Prostate gland (tissue), 2 donors: ENCODE results near the gene DNMT3A. TPM values are rescaled to one million over a fixed set of nuclear protein-coding genes. Genes with fewer than 3 reads are reported as not detected.

ENCODE experiments used
- DNase-seq: peaks from one replicate; pipeline ENCODE4 v3.0.0-alpha.2; 2019; ENCODE audit warnings: low spot score
- H3K27ac ChIP-seq, 2 donors: fragments of 200-600 bp; sonication (generic); 2 replicates each; pipeline ENCODE4 v1.5.1; 2017 to 2019
- H3K27me3 ChIP-seq: fragments of 200-600 bp; sonication (generic); replicated peaks from 2 replicates; pipeline ENCODE4 v1.5.1; 2019; ENCODE audit not compliant: insufficient read depth
- H3K36me3 ChIP-seq, 2 donors: fragments of 200-600 bp; sonication (generic); 1 replicate in 1 of 2; 2 replicates in 1 of 2; pipeline versions ENCODE4 v1.5.1 to v1.8.1; 2017 to 2019
- H3K4me1 ChIP-seq: fragments of 200-600 bp; sonication (generic); replicated peaks from 2 replicates; pipeline ENCODE4 v1.5.1; 2019
- H3K4me3 ChIP-seq, 2 donors: fragments of 200-600 bp; sonication (generic); 2 replicates each; pipeline ENCODE4 v1.5.1; 2017 to 2019
- H3K9me3 ChIP-seq: fragments of 200-600 bp; sonication (generic); 2 replicates; pipeline ENCODE4 v1.5.1; 2017
- CTCF ChIP-seq, 4 experiments: fragments of 200-600 bp in 2 of 4; fragments of 450-650 bp in 2 of 4; sonication (generic) in 2 of 4; IDR thresholded peaks; 1 replicate in 3 of 4; 2 replicates in 1 of 4; pipeline ENCODE4 v1.5.1; 2016 to 2019; ENCODE audit warnings: antibody characterized with exemption in 4 of 4, mild to moderate bottlenecking in 2 of 4, moderate library complexity in 2 of 4
- POLR2A ChIP-seq: fragments of 450-650 bp; IDR thresholded peaks from one replicate; pipeline ENCODE4 v1.6.1; 2016; ENCODE audit warnings: antibody characterized with exemption, mild to moderate bottlenecking
- POLR2AphosphoS5 ChIP-seq: sonication (generic); formaldehyde crosslinking; IDR thresholded peaks from one replicate; pipeline ENCODE4 v1.6.1; 2017; ENCODE audit warnings: antibody characterized with exemption
- WGBS: methylation state at CpG from one replicate; pipeline ENCODE4 v1.1.5; 2018; 5-methylcytosine and 5-hydroxymethylcytosine counted together
- intact Hi-C: fragments of 100-400 bp; cut with DNase I; formaldehyde crosslinking; loops from one replicate; pipeline ENCODE4 v1.14.2; 2022
- total RNA-seq, 2 donors: library from RNA; depleted of rRNA; stranded (reverse); fragments of >200 nt; gene quantifications; one replicate each; pipeline ENCODE4 v1.1.0, GENCODE V29; 2016

The DNMT3A gene
- total RNA-seq, 2 donors from 2014 or later, result 8.7 to 28.2 TPM

- Histone ChIP-seq H3K9me3 (no peaks in the 10 kb centered on the region), H3K4me1 (no peaks in the 10 kb centered on the region), H3K4me3 (no peak overlapping the region), H3K36me3 (no peaks in the 10 kb centered on the region), H3K27me3 (no peaks in the 10 kb centered on the region), H3K27ac (no peak overlapping the region)
- intact Hi-C loops, result no loop called here
- WGBS, result 73% methylated on average over 5 of the region's 5 CpGs
- TF ChIP-seq CTCF (IDR thresholded peaks at IDR 0.05), result no peak
- TF ChIP-seq POLR2AphosphoS5, result no peak
- TF ChIP-seq POLR2A, result no peak
- no peak for DNase-seq
Measured at GRCh38 chr2:25207078-25207545, 134.6 kb downstream of the DNMT3A start.

GRCh38 chr2:25204190-25204838 lies 137.4 kb downstream of the DNMT3A start:
- Histone ChIP-seq H3K4me1 (no peaks in the 10 kb centered on the region), H3K4me3 (no peak overlapping the region), H3K36me3 (no peaks in the 10 kb centered on the region), H3K9me3 (no peaks in the 10 kb centered on the region), H3K27ac (no peak overlapping the region), H3K27me3 (no peaks in the 10 kb centered on the region)
- TF ChIP-seq POLR2AphosphoS5, result no peak
- no peak for TF ChIP-seq POLR2A
- TF ChIP-seq CTCF (IDR thresholded peaks at IDR 0.05), result no peak
- intact Hi-C loops, result no loop called here
- 59% methylated on average over 59 of the region's 59 CpGs for WGBS
- DNase-seq, result no peak

DNA sequence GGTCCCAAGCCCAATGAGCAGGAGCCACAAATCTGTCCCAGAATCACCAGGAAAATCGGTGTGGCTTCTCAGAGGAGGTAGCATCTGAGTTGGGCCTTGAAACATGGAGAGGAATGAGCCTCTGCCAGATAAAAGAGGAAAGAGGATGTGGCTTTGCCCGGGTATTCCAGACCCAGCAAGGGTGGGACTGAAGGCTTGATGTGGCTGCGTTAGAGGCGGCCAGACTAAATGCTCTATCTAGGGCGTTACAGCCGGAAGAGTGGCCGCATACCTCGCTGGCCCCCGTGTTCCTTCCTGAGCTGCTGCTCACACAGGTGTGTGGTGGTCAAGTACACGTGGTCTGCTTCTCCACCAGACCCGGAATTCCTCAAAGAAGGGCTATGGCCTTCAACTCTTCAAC lies 139.4 kb downstream of the DNMT3A start:
- H3K27me3 ChIP-seq, result no peaks in the 10 kb centered on the region
- intact Hi-C loops, result no loop called here
- no peak for TF ChIP-seq POLR2A
- no peak overlapping the region for H3K4me3 ChIP-seq
- no peak overlapping the region for H3K27ac ChIP-seq
- WGBS, result 86% methylated on average over 11 of the region's 11 CpGs
- H3K4me1 ChIP-seq, result peaks cover 5% of the 10 kb centered on the region
- DNase-seq, result no peak
- H3K9me3 ChIP-seq, result no peaks in the 10 kb centered on the region
- no peaks in the 10 kb centered on the region for H3K36me3 ChIP-seq

- Histone ChIP-seq H3K27me3 (no peaks in the 10 kb centered on the region), H3K4me3 (no peak overlapping the region), H3K27ac (no peak overlapping the region), H3K36me3 (no peaks in the 10 kb centered on the region), H3K9me3 (no peaks in the 10 kb centered on the region), H3K4me1 (peaks cover 5% of the 10 kb centered on the region)
- TF ChIP-seq CTCF (IDR thresholded peaks at IDR 0.05) (no peak), POLR2AphosphoS5 (no peak), POLR2A (no peak)
- DNase-seq, result no peak
- intact Hi-C loops, result no loop called here
- WGBS, result 84% methylated on average over 6 of the region's 7 CpGs
Measured at GRCh38 chr2:25201794-25202193, 139.9 kb downstream of the DNMT3A start.

- no peak for DNase-seq
- H3K27me3 ChIP-seq, result no peaks in the 10 kb centered on the region
- no peak overlapping the region for H3K4me3 ChIP-seq
- intact Hi-C loops, result no loop called here
- H3K36me3 ChIP-seq, result no peaks in the 10 kb centered on the region
- WGBS, result 87% methylated on average over 6 of the region's 6 CpGs
- H3K9me3 ChIP-seq, result no peaks in the 10 kb centered on the region
- no peak overlapping the region for H3K27ac ChIP-seq
- H3K4me1 ChIP-seq, result peaks cover 5% of the 10 kb centered on the region
- TF ChIP-seq CTCF (IDR thresholded peaks at IDR 0.05) (no peak), POLR2A (no peak), POLR2AphosphoS5 (no peak)
Measured at GRCh38 chr2:25201265-25201664, 140.5 kb downstream of the DNMT3A start.
